DOHH2 (cell line): ENCODE results near the gene PPP2R2B.

Source experiments
- H3F3A ChIP-seq: fragments of 200-600 bp; sonication (generic), shearing (Covaris generic); 2 replicates; pipeline ENCODE4 v1.6.0; 2016; ENCODE audit warnings: antibody characterized with exemption, mild to moderate bottlenecking; ENCODE audit not compliant: control insufficient read depth, insufficient read depth
- H3K27ac ChIP-seq: fragments of 200-600 bp; sonication (generic); 2 replicates; pipeline ENCODE4 v1.5.1; 2014; ENCODE audit warnings: low read depth, mild to moderate bottlenecking, low read length, moderate library complexity
- H3K27me3 ChIP-seq: fragments of 200-600 bp; sonication (generic); 2 replicates; pipeline ENCODE4 v1.6.1; 2014; ENCODE audit warnings: mild to moderate bottlenecking, low read length, mixed read lengths; ENCODE audit not compliant: control insufficient read depth
- H3K36me3 ChIP-seq: fragments of 200-600 bp; sonication (generic); 2 replicates; pipeline ENCODE4 v1.6.1; 2014; ENCODE audit warnings: mild to moderate bottlenecking, low read length, moderate library complexity, mixed read lengths; ENCODE audit not compliant: control insufficient read depth
- H3K4me1 ChIP-seq: fragments of 200-600 bp; sonication (generic); 2 replicates; pipeline ENCODE4 v1.6.1; 2014; ENCODE audit warnings: mild to moderate bottlenecking, low read length, mixed read lengths; ENCODE audit not compliant: control insufficient read depth
- H3K4me2 ChIP-seq: fragments of 200-600 bp; sonication (generic); 2 replicates; pipeline ENCODE4 v1.6.0; 2014; ENCODE audit warnings: mild to moderate bottlenecking, low read length, moderate library complexity
- H3K4me3 ChIP-seq: fragments of 200-600 bp; sonication (generic); 2 replicates; pipeline ENCODE4 v1.5.1; 2014; ENCODE audit warnings: mild to moderate bottlenecking, low read length, mixed read lengths
- H3K79me2 ChIP-seq: fragments of 200-600 bp; sonication (generic); 2 replicates; pipeline ENCODE4 v1.6.1; 2014; ENCODE audit warnings: mild to moderate bottlenecking, low read length, mixed read lengths; ENCODE audit not compliant: control insufficient read depth
- H3K9me2 ChIP-seq: fragments of 200-600 bp; sonication (generic); replicated peaks from 2 replicates; pipeline ENCODE4 v1.6.1; 2014; ENCODE audit warnings: mild to moderate bottlenecking, low read length, mixed read lengths; ENCODE audit not compliant: control insufficient read depth
- H3K9me3 ChIP-seq: fragments of 200-600 bp; sonication (generic); 2 replicates; pipeline ENCODE4 v1.6.1; 2014; ENCODE audit warnings: antibody characterized with exemption, low read length, mixed read lengths; ENCODE audit not compliant: control insufficient read depth, insufficient read depth
- H4K20me1 ChIP-seq: fragments of 200-600 bp; sonication (generic); 2 replicates; pipeline ENCODE4 v1.6.0; 2014; ENCODE audit warnings: low read depth, mild to moderate bottlenecking, antibody characterized with exemption, low read length, moderate library complexity; ENCODE audit not compliant: control insufficient read depth, insufficient read depth
- CTCF ChIP-seq: fragments of 200-600 bp; sonication (generic); IDR thresholded peaks from one replicate; pipeline ENCODE4 v1.5.1; 2014; ENCODE audit warnings: antibody characterized with exemption, mild to moderate bottlenecking, low read depth, low read length; ENCODE audit not compliant: poor library complexity, severe bottlenecking
- EZH2phosphoT487 ChIP-seq: fragments of 200-600 bp; sonication (generic); IDR thresholded peaks from 2 replicates; pipeline ENCODE4 v1.6.1; 2017; ENCODE audit warnings: borderline replicate concordance, mild to moderate bottlenecking, antibody characterized with exemption, low read length, moderate library complexity, mixed read lengths

PPP2R2B gene

GRCh38 chr5:146789712-146790653 is 88.6 kb downstream of the PPP2R2B start:
- H3K4me2 ChIP-seq = no peak overlapping the region
- H3K27ac ChIP-seq = no peak overlapping the region
- H3K9me2 ChIP-seq = no peaks in the 10 kb centered on the region
- TF ChIP-seq CTCF = no peak
- no peak for TF ChIP-seq EZH2phosphoT487
- H4K20me1 ChIP-seq = no peaks in the 10 kb centered on the region
- H3K36me3 ChIP-seq = no peaks in the 10 kb centered on the region
- no peaks in the 10 kb centered on the region for H3K9me3 ChIP-seq
- H3K27me3 ChIP-seq = no peaks in the 10 kb centered on the region
- H3F3A ChIP-seq = no peaks in the 10 kb centered on the region
- no peaks in the 10 kb centered on the region for H3K4me1 ChIP-seq
- no peaks in the 10 kb centered on the region for H3K79me2 ChIP-seq
- no peak overlapping the region for H3K4me3 ChIP-seq

- H3K4me3 ChIP-seq = no peak overlapping the region
Measured at GRCh38 chr5:146788898-146789297, 89.7 kb downstream of the PPP2R2B start.

GRCh38 chr5:146785065-146785464 is 93.5 kb downstream of the PPP2R2B start:
- H3K36me3 ChIP-seq = no peaks in the 10 kb centered on the region
- no peaks in the 10 kb centered on the region for H3K9me3 ChIP-seq
- no peaks in the 10 kb centered on the region for H3K79me2 ChIP-seq
- H3K9me2 ChIP-seq = no peaks in the 10 kb centered on the region
- no peaks in the 10 kb centered on the region for H4K20me1 ChIP-seq
- H3K4me3 ChIP-seq = no peak overlapping the region
- no peaks in the 10 kb centered on the region for H3F3A ChIP-seq
- no peak overlapping the region for H3K4me2 ChIP-seq
- H3K27me3 ChIP-seq = no peaks in the 10 kb centered on the region
- TF ChIP-seq CTCF = no peak
- no peak for TF ChIP-seq EZH2phosphoT487
- H3K4me1 ChIP-seq = no peaks in the 10 kb centered on the region
- H3K27ac ChIP-seq = no peak overlapping the region

More at GRCh38 chr5:146788898-146789297, 89.7 kb downstream of the PPP2R2B start:
- Histone ChIP-seq H3K4me1 (no peaks in the 10 kb centered on the region), H3K27me3 (no peaks in the 10 kb centered on the region), H3K79me2 (no peaks in the 10 kb centered on the region), H3K4me2 (no peak overlapping the region), H3K27ac (no peak overlapping the region), H3K9me3 (no peaks in the 10 kb centered on the region), H3K9me2 (no peaks in the 10 kb centered on the region), H3K36me3 (no peaks in the 10 kb centered on the region), H3F3A (no peaks in the 10 kb centered on the region), H4K20me1 (no peaks in the 10 kb centered on the region)
- TF ChIP-seq CTCF (no peak), EZH2phosphoT487 (no peak)
